Body of pancreas (tissue), 4 donors: Measurements from ENCODE around the gene LRIG1.

Source experiments
- POLR2A ChIP-seq, 3 donors: fragments of 450-650 bp; IDR thresholded peaks; one replicate each; pipeline ENCODE4 v1.6.1; 2016; ENCODE audit warnings: antibody characterized with exemption in 3 of 3, mild to moderate bottlenecking in 2 of 3
- TF ChIP-seq, protein P1 (sequence below), 7 experiments: fragments of 450-650 bp in 4 of 7; fragments of 200-600 bp in 3 of 7; sonication (generic) in 3 of 7; IDR thresholded peaks; one replicate each; pipeline ENCODE4 v1.5.1; 2016 to 2019; ENCODE audit warnings: antibody characterized with exemption in 7 of 7

DNA sequence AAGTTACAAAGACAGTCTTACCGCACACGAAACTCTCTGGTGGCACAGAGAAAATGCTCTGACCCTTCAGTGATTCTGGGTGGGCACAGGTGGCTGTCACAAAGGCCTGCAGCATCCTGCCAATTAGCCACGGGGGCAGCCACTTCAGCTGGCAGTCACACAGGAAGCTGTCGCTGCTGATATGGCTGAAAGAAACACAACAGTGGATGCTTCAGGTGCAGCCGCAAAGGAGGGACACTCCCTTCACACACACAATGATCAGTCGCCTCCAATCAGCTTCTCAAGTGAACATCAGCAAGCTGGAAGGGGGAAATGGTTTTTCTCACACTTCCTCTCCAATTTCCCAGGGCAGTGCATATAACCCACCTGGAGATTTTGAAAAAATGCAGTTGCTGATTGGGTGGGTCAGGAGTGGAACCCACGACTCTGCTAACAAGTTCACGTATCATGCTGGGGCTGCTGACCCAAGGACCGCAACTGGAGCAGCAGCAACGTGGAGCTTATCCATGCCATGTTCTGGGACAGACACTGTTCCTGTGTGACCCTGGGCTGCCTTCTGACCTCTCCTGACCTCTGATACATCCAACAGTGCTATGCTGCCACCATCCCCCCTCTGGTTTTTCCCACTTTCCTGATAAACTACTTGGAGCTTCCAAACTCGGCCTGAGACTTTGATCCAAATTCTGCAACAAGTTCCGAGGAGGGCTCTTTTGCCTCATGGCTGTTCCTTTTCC, 106.6 kb downstream of the LRIG1 start:
- TF ChIP-seq, protein P1, sequence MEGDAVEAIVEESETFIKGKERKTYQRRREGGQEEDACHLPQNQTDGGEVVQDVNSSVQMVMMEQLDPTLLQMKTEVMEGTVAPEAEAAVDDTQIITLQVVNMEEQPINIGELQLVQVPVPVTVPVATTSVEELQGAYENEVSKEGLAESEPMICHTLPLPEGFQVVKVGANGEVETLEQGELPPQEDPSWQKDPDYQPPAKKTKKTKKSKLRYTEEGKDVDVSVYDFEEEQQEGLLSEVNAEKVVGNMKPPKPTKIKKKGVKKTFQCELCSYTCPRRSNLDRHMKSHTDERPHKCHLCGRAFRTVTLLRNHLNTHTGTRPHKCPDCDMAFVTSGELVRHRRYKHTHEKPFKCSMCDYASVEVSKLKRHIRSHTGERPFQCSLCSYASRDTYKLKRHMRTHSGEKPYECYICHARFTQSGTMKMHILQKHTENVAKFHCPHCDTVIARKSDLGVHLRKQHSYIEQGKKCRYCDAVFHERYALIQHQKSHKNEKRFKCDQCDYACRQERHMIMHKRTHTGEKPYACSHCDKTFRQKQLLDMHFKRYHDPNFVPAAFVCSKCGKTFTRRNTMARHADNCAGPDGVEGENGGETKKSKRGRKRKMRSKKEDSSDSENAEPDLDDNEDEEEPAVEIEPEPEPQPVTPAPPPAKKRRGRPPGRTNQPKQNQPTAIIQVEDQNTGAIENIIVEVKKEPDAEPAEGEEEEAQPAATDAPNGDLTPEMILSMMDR (IDR thresholded peaks at IDR 0.05) = no peak
- TF ChIP-seq POLR2A (IDR thresholded peaks at IDR 0.05) = no peak
